Uterus (tissue), 2 donors: ENCODE results near the gene KRT71.

Source experiments
- CTCF ChIP-seq, 4 experiments: fragments of 200-600 bp in 2 of 4; fragments of 450-650 bp in 2 of 4; sonication (generic) in 2 of 4; IDR thresholded peaks; one replicate each; pipeline ENCODE4 v1.5.1; 2016 to 2019; ENCODE audit warnings: antibody characterized with exemption in 4 of 4, mild to moderate bottlenecking in 2 of 4, moderate library complexity in 1 of 4
- POLR2A ChIP-seq, 2 donors: fragments of 450-650 bp; IDR thresholded peaks; one replicate each; pipeline ENCODE4 v1.6.1; 2016; ENCODE audit warnings: antibody characterized with exemption in 2 of 2, mild to moderate bottlenecking in 1 of 2, moderate library complexity in 1 of 2

- TF ChIP-seq CTCF (IDR thresholded peaks at IDR 0.05) (no peak), POLR2A (IDR thresholded peaks at IDR 0.05) (no peak)
Observed at GRCh38 chr12:52529417-52529816, 23.5 kb downstream of the KRT71 start.
